Stimulated activated CD8-positive, alpha-beta memory T cell treated with anti-CD3 and anti-CD28 coated beads, Interleukin-15, amount 100 ng/mL, for 24 hours (primary cell): Measurements from ENCODE around the gene PPP6R3.
"Not testable (repeated sequence)": the region's sequence is repeated elsewhere in the genome, so short reads cannot be mapped to it uniquely, and the experiment has no call there.

ENCODE experiments used
- DNase-seq: peaks from one replicate; pipeline ENCODE4 v3.0.0-alpha.2; 2020; ENCODE audit warnings: low read depth

Gene PPP6R3

GRCh38 chr11:68460741-68461574, at the start of gene PPP6R3:
TSS of gene PPP6R3 (plus strand) at chr11:68460752. CDS start at chr11:68537665, 76,913 bp downstream.
- DNase-seq, result no peak

- DNase-seq, result no peak
Observed at GRCh38 chr11:68411501-68411991, 49.0 kb upstream of the PPP6R3 start.

- DNase-seq, result no peak
Observed at GRCh38 chr11:68412593-68413475, 47.7 kb upstream of the PPP6R3 start.

- no peak for DNase-seq
Observed at GRCh38 chr11:68413591-68413999, 47.0 kb upstream of the PPP6R3 start.

- no peak for DNase-seq
Observed at GRCh38 chr11:68414496-68415221, 45.9 kb upstream of the PPP6R3 start.

- DNase-seq, result no peak
Observed at GRCh38 chr11:68416070-68416578, 44.4 kb upstream of the PPP6R3 start.

- DNase-seq, result no peak
Observed at GRCh38 chr11:68418648-68419047, 41.9 kb upstream of the PPP6R3 start.

- no peak for DNase-seq
Observed at GRCh38 chr11:68420171-68420570, 40.4 kb upstream of the PPP6R3 start.

GRCh38 chr11:68423481-68423880, 37.1 kb upstream of the PPP6R3 start:
- no peak for DNase-seq

GRCh38 chr11:68424101-68424632, 36.4 kb upstream of the PPP6R3 start:
- DNase-seq, result no peak

- no peak for DNase-seq
Observed at GRCh38 chr11:68424981-68425865, 35.3 kb upstream of the PPP6R3 start.

- no peak for DNase-seq
Observed at GRCh38 chr11:68425866-68426380, 34.6 kb upstream of the PPP6R3 start.

GRCh38 chr11:68429661-68430060, 30.9 kb upstream of the PPP6R3 start:
- no peak for DNase-seq

- no peak for DNase-seq
Observed at GRCh38 chr11:68430384-68430783, 30.2 kb upstream of the PPP6R3 start.

GRCh38 chr11:68430801-68431200, 29.8 kb upstream of the PPP6R3 start:
- DNase-seq, result no peak

- DNase-seq, result no peak
Observed at GRCh38 chr11:68431984-68432645, 28.4 kb upstream of the PPP6R3 start.

- no peak for DNase-seq
Observed at GRCh38 chr11:68432874-68433273, 27.7 kb upstream of the PPP6R3 start.

- DNase-seq, result no peak
Observed at GRCh38 chr11:68433541-68433940, 27.0 kb upstream of the PPP6R3 start.

- not testable (repeated sequence) for DNase-seq
Observed at GRCh38 chr11:68434159-68434558, 26.4 kb upstream of the PPP6R3 start.
